Cortex of kidney (tissue), 1 donor: ENCODE measurements around the gene FICD.

Source experiments
- DNase-seq: peaks from one replicate; lab custom pipeline; 2025; lab: John Stamatoyannopoulos, UW

FICD gene

DNA sequence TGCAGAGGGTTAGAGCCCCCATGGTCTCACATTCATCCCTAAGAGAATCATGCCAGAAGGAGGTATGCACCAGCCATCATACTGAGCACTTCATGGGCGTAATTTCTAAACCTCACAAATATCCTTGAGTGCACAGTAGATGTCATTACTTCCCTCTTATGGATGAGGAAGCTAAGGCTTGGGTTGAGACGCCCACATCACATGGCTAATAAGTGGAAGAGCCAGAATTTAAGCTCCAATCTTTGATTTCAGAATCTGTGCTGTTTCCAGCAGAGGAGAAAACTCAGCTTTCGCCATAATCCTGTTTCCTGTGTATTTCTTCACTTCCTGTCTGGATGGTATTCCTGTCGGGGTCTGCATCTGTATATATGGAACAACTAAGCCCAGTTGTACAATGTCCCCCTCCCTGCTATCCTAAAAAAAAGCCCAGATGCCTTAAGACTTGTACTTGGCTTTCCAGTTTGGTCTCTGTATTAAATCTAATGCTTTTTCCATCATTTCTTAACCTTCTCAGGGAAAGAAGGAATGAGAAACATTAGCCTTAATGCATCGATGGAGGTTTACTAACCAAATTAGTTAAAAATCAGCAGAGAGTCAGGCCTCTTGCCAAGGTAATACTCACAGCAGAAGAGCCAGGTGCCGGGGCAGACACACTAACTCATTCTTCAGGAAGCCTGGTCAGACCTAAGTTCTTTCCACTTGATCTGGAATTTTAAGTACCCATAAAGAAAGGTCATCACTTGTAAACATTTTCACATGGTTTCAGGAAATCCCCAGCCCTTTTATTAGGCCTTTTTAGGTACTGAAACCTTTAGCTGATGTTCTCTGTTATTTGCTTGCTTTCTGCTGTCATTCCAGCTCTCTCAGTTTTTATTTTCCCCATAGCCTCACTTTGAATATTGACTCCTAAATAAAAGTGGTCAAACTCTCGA is 52.6 kb downstream of the FICD start:
- DNase-seq = no peak

DNA sequence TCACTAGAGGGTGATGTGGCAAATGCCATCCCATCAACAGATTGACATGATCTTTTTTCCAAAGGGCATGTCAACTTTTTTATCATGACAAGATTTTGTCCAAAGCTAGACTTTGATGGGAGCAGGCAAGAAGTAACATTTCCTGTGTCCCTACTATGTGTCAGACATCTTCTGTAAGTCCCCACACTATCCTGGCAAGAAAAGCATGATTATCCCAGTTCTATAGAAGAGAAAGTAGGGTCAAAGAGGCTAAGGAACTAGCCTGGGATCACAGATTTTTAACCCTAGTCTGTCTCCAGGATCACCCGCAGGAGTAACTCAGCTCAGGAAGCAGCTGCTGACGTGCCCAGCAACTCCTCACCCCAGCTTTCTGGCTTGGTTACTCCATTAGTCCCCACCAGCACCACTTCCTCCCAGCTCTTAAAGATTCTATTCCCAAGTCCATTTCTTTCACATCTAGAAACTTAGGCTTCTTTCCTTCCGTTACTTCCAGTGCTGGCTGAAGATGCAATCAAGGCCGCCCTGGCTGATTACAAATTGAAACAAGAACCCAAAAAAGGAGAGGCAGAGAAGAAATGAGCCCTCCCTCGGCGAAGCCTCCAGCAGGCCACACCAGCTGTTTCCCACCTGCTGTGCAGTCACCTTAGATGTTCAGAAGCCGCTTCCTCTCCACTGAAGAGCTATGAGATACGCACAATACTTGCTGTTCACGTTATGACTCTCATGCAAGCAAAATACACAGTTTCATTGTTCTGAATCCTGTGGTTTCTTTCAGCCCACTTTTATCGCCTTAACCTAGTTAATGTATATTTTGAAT is 53.5 kb downstream of the FICD start:
- no peak for DNase-seq
